Measurements from ENCODE around the gene KLHL36. TPM values are rescaled to one million over a fixed set of nuclear protein-coding genes. Genes with fewer than 3 reads are reported as not detected.
"Not testable (repeated sequence)": the region's sequence is repeated elsewhere in the genome, so short reads cannot be mapped to it uniquely, and the experiment has no call there.

KLHL36 gene
- total RNA-seq, 4 donors from 2014 or later: 15.6 to 33.9 (median 18.2) TPM

DNA sequence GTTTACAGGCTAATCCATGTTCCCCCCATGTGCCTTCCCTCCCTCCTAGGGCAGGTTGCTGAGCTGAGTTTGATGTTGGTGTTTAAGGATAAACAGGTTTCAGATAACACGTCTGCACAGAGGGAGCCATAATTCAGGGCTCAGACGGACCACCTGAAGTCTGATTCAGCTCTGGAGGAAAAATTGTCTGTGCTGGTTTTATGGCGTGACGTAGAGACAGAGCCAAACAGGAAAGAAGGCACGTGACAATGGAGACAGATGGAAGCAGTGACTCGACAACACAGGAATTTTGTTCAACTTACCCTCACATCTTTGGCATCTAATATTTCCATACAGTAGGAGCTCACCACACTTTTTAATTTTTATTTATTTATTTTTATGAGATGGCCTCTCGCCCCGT, 40.8 kb downstream of the KLHL36 start:
- H3K27ac ChIP-seq: no peak overlapping the region
- ATAC-seq (no peak), DNase-seq (no peak)
- H3K4me3 ChIP-seq: no peak overlapping the region
- no peaks in the 10 kb centered on the region for H3K27me3 ChIP-seq
- H3K4me1 ChIP-seq: no peaks in the 10 kb centered on the region
- no peak for TF ChIP-seq POLR2A (IDR thresholded peaks at IDR 0.05)
- TF ChIP-seq, protein P1, sequence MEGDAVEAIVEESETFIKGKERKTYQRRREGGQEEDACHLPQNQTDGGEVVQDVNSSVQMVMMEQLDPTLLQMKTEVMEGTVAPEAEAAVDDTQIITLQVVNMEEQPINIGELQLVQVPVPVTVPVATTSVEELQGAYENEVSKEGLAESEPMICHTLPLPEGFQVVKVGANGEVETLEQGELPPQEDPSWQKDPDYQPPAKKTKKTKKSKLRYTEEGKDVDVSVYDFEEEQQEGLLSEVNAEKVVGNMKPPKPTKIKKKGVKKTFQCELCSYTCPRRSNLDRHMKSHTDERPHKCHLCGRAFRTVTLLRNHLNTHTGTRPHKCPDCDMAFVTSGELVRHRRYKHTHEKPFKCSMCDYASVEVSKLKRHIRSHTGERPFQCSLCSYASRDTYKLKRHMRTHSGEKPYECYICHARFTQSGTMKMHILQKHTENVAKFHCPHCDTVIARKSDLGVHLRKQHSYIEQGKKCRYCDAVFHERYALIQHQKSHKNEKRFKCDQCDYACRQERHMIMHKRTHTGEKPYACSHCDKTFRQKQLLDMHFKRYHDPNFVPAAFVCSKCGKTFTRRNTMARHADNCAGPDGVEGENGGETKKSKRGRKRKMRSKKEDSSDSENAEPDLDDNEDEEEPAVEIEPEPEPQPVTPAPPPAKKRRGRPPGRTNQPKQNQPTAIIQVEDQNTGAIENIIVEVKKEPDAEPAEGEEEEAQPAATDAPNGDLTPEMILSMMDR (IDR thresholded peaks at IDR 0.05 in 4 of 5, conservative IDR thresholded peaks at IDR 0.05 in 1 of 5): no peak
- no peaks in the 10 kb centered on the region for H3K9me3 ChIP-seq
- no peaks in the 10 kb centered on the region for H3K36me3 ChIP-seq
- in situ Hi-C loops (cut with MboI; ENCODE audit: low sequenced_read_pairs in 4 of 4): no loop called here
- intact Hi-C loops (cut with DNase I; ENCODE audit: low total_unique reads): no loop called here

DNA sequence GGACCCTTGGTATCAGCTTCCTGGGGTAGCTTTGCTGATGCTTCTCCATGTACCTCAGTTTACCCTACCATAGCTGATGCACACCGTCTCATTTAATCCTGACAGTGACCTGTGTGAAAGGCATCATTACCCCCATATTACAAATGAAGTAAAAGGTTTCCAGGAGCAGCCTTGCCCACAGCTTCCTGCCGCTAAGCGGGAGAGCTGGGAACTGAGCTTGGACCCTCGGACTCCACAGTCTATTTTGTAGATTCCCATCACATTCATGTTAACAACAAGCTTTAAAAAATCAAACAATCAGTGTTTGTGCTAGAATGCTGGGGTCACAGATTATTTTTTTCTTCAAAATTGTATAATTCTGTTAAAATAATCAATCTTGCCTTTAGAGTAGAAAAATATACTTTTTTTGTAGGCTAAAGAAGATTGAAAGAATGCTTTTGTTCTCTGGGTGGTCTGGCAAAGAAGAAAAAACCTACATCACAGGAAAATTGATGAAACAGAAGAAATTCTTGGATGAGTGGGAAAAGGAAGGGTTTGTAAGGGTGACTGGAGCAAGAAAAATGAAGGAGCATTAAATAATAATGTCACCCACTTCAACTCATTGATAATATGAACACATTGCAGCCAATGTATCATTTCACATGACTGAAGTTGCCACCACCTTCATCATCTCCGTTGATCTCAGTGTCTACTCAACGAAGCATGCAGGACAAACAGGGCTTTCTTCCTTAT, 41.9 kb downstream of the KLHL36 start:
- TF ChIP-seq, protein P1 (IDR thresholded peaks at IDR 0.05 in 4 of 5, conservative IDR thresholded peaks at IDR 0.05 in 1 of 5): no peak
- no peak for TF ChIP-seq POLR2A (IDR thresholded peaks at IDR 0.05)
- H3K36me3 ChIP-seq: no peaks in the 10 kb centered on the region
- no peak overlapping the region for H3K27ac ChIP-seq
- DNase-seq (no peak), ATAC-seq (no peak)
- H3K9me3 ChIP-seq: no peaks in the 10 kb centered on the region
- no peaks in the 10 kb centered on the region for H3K27me3 ChIP-seq
- intact Hi-C loops (cut with DNase I; ENCODE audit: low total_unique reads) (no loop called here), in situ Hi-C loops (cut with MboI; ENCODE audit: low sequenced_read_pairs in 4 of 4) (no loop called here)
- H3K4me3 ChIP-seq: no peak overlapping the region
- no peaks in the 10 kb centered on the region for H3K4me1 ChIP-seq

DNA sequence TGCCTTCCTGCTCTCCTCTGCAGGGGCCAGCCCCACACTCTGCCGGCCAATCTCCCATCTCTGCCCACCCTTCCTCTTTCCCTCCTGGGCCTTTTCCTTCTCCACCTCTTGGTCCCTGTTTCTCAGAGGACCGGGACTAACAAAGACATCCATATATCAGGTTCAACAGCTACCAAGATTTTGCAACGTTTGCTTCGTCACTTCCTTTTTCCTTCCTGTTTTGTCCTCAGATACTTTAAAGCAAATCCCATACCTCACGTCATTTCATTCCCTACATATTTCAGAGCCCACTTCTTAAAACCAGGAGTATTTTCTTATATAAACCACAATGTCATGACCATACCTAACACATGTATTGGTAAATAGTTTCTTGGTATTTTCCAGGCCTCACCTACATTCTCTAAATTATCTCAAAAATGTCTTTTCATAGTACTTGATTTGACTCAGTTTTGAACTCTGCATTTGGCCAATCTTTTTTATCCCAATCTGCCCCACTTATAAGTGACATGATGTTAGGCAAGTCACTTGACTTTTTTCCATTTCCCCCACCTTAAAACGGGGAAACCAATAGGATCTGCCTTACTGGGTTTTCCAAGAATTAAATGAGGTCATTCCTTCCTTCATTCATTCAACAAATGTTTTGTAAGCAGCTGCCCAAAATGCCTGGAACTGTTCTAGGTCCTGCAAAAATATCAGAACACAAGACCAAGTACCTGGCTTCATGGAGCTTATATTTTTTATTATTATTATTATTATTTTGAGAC, 44.3 kb downstream of the KLHL36 start:
- Histone ChIP-seq H3K4me1 (no peaks in the 10 kb centered on the region), H3K27me3 (no peaks in the 10 kb centered on the region), H3K27ac (no peak overlapping the region), H3K9me3 (no peaks in the 10 kb centered on the region), H3K4me3 (no peak overlapping the region), H3K36me3 (no peaks in the 10 kb centered on the region)
- DNase-seq: no peak
- in situ Hi-C loops (cut with MboI; ENCODE audit: low sequenced_read_pairs in 4 of 4): no loop called here
- ATAC-seq: no peak
- intact Hi-C loops (cut with DNase I; ENCODE audit: low total_unique reads): no loop called here
- no peak for TF ChIP-seq POLR2A (IDR thresholded peaks at IDR 0.05)
- TF ChIP-seq, protein P1 (IDR thresholded peaks at IDR 0.05 in 4 of 5, conservative IDR thresholded peaks at IDR 0.05 in 1 of 5): no peak

DNA sequence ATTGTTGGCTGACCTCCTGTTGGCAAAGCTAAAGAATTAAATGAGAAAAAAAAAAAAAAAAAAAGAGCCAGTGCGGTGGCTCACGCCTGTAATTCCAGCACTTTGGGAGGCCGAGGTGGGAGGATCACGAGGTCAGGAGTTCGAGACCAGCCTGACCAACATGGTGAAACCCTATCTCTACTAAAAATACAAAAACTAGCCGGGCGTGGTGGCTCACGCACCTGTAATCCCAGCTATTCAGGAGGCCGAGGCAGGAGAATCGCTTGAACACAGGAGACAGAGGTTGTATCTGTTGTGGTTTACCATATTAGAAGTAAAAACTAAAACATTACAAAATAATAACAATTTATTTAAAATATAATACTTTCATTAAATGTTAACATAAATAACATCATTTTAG, 45.6 kb downstream of the KLHL36 start:
- in situ Hi-C loops (cut with MboI; ENCODE audit: low sequenced_read_pairs in 4 of 4); H3K27ac ChIP-seq; DNase-seq; H3K27me3 ChIP-seq; intact Hi-C loops (cut with DNase I; ENCODE audit: low total_unique reads); ATAC-seq; H3K36me3 ChIP-seq; H3K9me3 ChIP-seq; H3K4me3 ChIP-seq; H3K4me1 ChIP-seq: not testable (repeated sequence)

DNA sequence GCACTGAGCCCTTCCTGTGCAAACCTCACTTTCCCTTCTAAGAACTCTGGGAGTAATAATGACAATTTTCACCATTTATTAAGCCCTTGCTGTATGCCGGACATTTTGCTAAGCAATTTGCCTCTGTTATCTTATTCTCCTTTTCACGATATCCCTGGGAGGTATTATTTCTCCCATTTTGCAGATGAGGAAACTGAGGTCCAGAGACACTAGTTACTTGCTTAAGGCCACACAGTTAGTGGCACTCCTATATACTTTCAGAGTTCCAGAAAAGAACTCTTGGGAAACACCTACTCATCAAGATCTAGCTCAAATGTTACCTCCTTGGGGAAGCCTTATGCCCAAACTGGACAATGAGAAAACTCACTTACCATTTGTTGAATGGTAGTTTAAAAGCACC, 46.7 kb downstream of the KLHL36 start:
- ATAC-seq: no peak
- H3K27me3 ChIP-seq: no peaks in the 10 kb centered on the region
- H3K4me1 ChIP-seq: peaks cover 4 to 6% of the 10 kb centered on the region in 2 donors
- DNase-seq: no peak
- no peaks in the 10 kb centered on the region for H3K9me3 ChIP-seq
- no peak overlapping the region for H3K4me3 ChIP-seq
- intact Hi-C loops (cut with DNase I; ENCODE audit: low total_unique reads) (no loop called here), in situ Hi-C loops (cut with MboI; ENCODE audit: low sequenced_read_pairs in 4 of 4) (no loop called here)
- no peak for TF ChIP-seq POLR2A (IDR thresholded peaks at IDR 0.05)
- TF ChIP-seq, protein P1 (IDR thresholded peaks at IDR 0.05 in 4 of 5, conservative IDR thresholded peaks at IDR 0.05 in 1 of 5): no peak
- no peak overlapping the region for H3K27ac ChIP-seq
- no peaks in the 10 kb centered on the region for H3K36me3 ChIP-seq
